Fibroblast of lung (primary cell): ENCODE measurements around the gene SLC17A9. TPM values are rescaled to one million over a fixed set of nuclear protein-coding genes. Genes with fewer than 3 reads are reported as not detected.

Experiments used
- DNase-seq, 2 donors: peaks; one replicate each; pipeline versions ENCODE4 v3.0.0 to v3.0.0-alpha.2; 2010; ENCODE audit warnings: low read depth in 2 of 2
- H2AFZ ChIP-seq: 2 replicates; pipeline ENCODE4 v1.5.1; 2012; ENCODE audit warnings: low read length, control low read depth, inconsistent platforms
- H3K27ac ChIP-seq: 2 replicates; pipeline ENCODE4 v1.5.1; 2011; ENCODE audit warnings: low read length, control low read depth; ENCODE audit not compliant: insufficient read depth
- H3K27me3 ChIP-seq: 2 replicates; pipeline ENCODE4 v1.5.1; 2011; ENCODE audit warnings: mild to moderate bottlenecking, low read length; ENCODE audit not compliant: control insufficient read depth, insufficient read depth
- H3K36me3 ChIP-seq: 2 replicates; pipeline ENCODE4 v1.5.1; 2011; ENCODE audit warnings: low read length; ENCODE audit not compliant: control insufficient read depth, insufficient read depth
- H3K4me1 ChIP-seq: 2 replicates; pipeline ENCODE4 v1.5.1; 2011; ENCODE audit warnings: low read length; ENCODE audit not compliant: control insufficient read depth, insufficient read depth; ENCODE audit errors: extremely low read depth
- H3K4me2 ChIP-seq: 2 replicates; pipeline ENCODE4 v1.5.1; 2011; ENCODE audit warnings: low read length, control low read depth; ENCODE audit not compliant: insufficient read depth; ENCODE audit errors: extremely low read depth
- H3K4me3 ChIP-seq, 4 experiments: fragments of 200-600 bp in 1 of 4; sonication (generic) in 1 of 4; replicated peaks in 1 of 4; 2 replicates each; pipeline ENCODE4 v1.5.1; 2011 to 2016; ENCODE audit warnings: low read length in 4 of 4, low read depth in 3 of 4, mild to moderate bottlenecking in 3 of 4, control low read depth in 2 of 4, inconsistent platforms in 1 of 4, mixed read lengths in 1 of 4; ENCODE audit not compliant: insufficient read depth in 1 of 4; ENCODE audit errors: control extremely low read depth in 1 of 4
- H3K79me2 ChIP-seq: 2 replicates; pipeline ENCODE4 v1.5.1; 2012; ENCODE audit warnings: mild to moderate bottlenecking, low read length, inconsistent platforms; ENCODE audit not compliant: control insufficient read depth, insufficient read depth
- H3K9ac ChIP-seq: 2 replicates; pipeline ENCODE4 v1.5.1; 2011; ENCODE audit warnings: mild to moderate bottlenecking, low read length, control low read depth; ENCODE audit not compliant: insufficient read depth
- H3K9me3 ChIP-seq: 2 replicates; pipeline ENCODE4 v1.5.1; 2012; ENCODE audit warnings: low read depth, low read length; ENCODE audit not compliant: control insufficient read depth, insufficient read depth
- H4K20me1 ChIP-seq: 2 replicates; pipeline ENCODE4 v1.5.1; 2011; ENCODE audit warnings: low read length; ENCODE audit not compliant: control insufficient read depth, insufficient read depth; ENCODE audit errors: extremely low read depth
- EZH2 ChIP-seq: IDR thresholded peaks from 2 replicates; pipeline ENCODE4 v1.5.1; 2012; ENCODE audit warnings: low read length, control low read depth, mild to moderate bottlenecking; ENCODE audit errors: missing control alignments
- polyA plus RNA-seq, 2 donors: library from polyadenylated mRNA; depleted of rRNA in 1 of 2; stranded (reverse) in 1 of 2; unstranded in 1 of 2; fragments of >200 nt; gene quantifications; 2 replicates each; pipeline ENCODE4 v1.2.1, GENCODE V29; 2011 to 2012; ENCODE audit warnings: missing spikeins in 1 of 2
- total RNA-seq: library from RNA; depleted of rRNA; stranded (reverse); fragments of >200 nt; gene quantifications from 2 replicates; pipeline ENCODE4 v1.2.1, GENCODE V29; 2014
- TF ChIP-seq, protein P1 (sequence below), 2 donors: IDR thresholded peaks in 1 of 2; conservative IDR thresholded peaks in 1 of 2; 1 replicate in 1 of 2; 2 replicates in 1 of 2; pipeline ENCODE4 v1.5.1; 2011 to 2012; ENCODE audit warnings: low read length in 2 of 2, control low read depth in 1 of 2, inconsistent platforms in 1 of 2, low read depth in 1 of 2, mild to moderate bottlenecking in 1 of 2

SLC17A9 gene
- total and polyA plus RNA-seq, 2 donors (not counting 1 experiment from before 2014, with no cell fraction given): 6.4 to 6.8 TPM

DNA sequence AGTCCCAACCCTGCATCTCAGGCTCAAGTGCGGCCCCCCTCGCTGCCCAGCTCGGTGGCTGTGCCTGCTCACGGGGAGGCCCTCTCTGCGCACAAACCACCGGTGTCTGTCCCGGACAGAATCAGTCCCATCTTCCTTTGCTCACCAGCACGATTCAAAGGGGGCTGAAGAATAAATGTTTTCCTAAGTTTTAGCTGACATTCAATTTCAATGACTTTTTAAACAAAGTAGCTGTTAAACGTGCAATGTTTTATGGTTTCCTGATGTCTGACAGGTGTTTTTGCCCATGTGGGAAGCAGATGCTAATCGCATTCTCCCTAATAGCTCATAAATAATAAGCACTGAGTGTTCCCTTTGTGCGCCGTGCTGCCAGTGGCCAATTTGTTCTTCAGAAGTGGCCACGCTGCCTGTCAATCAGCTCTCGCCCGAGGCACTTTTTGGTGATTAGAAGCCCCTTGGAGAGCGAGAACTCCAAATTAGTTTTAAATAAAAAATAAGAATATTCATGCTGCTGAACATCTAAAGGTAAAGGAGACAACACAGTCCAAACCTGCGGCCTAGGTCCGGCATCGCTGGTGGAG is 28.0 kb downstream of the SLC17A9 start:
- H3K36me3 ChIP-seq: no peaks in the 10 kb centered on the region

DNA sequence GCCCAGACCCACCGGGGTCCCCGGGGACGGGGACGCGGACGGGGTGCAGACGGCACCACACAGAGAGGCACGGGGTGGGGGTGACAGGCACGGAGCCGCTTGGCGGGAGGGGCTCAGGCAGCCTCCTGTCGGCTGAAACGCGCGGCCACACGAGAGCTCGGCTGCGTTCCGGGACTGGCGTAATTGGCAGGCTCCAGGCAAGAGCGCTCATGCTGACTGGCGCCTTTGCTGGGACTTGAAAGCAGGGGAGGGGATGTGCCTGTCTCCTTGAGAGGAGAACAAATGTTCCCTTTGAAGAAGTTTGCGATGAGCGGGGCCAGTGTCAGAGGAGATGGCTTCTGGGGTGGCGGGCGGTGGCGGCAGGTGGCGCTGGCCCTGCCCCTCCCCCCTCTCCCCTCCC is 28.5 kb downstream of the SLC17A9 start:
- H4K20me1 ChIP-seq: no peaks in the 10 kb centered on the region
- DNase-seq: no peak
- no peak overlapping the region for H3K9ac ChIP-seq
- peaks cover 23% of the 10 kb centered on the region for H3K27me3 ChIP-seq
- H3K27ac ChIP-seq: no peak overlapping the region
- H3K4me2 ChIP-seq: no peak overlapping the region
- H3K9me3 ChIP-seq: no peaks in the 10 kb centered on the region
- H3K4me1 ChIP-seq: no peaks in the 10 kb centered on the region
- no peak overlapping the region for H3K4me3 ChIP-seq
- H3K36me3 ChIP-seq: no peaks in the 10 kb centered on the region
- H2AFZ ChIP-seq: no peak overlapping the region
- H3K79me2 ChIP-seq: no peaks in the 10 kb centered on the region
- TF ChIP-seq EZH2: no peak
- TF ChIP-seq, protein P1, sequence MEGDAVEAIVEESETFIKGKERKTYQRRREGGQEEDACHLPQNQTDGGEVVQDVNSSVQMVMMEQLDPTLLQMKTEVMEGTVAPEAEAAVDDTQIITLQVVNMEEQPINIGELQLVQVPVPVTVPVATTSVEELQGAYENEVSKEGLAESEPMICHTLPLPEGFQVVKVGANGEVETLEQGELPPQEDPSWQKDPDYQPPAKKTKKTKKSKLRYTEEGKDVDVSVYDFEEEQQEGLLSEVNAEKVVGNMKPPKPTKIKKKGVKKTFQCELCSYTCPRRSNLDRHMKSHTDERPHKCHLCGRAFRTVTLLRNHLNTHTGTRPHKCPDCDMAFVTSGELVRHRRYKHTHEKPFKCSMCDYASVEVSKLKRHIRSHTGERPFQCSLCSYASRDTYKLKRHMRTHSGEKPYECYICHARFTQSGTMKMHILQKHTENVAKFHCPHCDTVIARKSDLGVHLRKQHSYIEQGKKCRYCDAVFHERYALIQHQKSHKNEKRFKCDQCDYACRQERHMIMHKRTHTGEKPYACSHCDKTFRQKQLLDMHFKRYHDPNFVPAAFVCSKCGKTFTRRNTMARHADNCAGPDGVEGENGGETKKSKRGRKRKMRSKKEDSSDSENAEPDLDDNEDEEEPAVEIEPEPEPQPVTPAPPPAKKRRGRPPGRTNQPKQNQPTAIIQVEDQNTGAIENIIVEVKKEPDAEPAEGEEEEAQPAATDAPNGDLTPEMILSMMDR (conservative IDR thresholded peaks at IDR 0.05 in 1 of 2, IDR thresholded peaks at IDR 0.05 in 1 of 2; ENCODE audit: low read depth in 1 of 2, low read length in 2 of 2): no peak

More for the DNA sequence above, 28.0 kb downstream of the SLC17A9 start:
- TF ChIP-seq EZH2: peak; percentile 28
- TF ChIP-seq, protein P1 (conservative IDR thresholded peaks at IDR 0.05 in 1 of 2, IDR thresholded peaks at IDR 0.05 in 1 of 2; ENCODE audit: low read depth in 1 of 2, low read length in 2 of 2): no peak
- Histone ChIP-seq H3K4me3 (no peak overlapping the region), H3K4me1 (no peaks in the 10 kb centered on the region), H3K79me2 (no peaks in the 10 kb centered on the region), H3K27ac (no peak overlapping the region), H4K20me1 (no peaks in the 10 kb centered on the region), H3K27me3 (peaks cover 23% of the 10 kb centered on the region), H3K4me2 (no peak overlapping the region), H3K9ac (no peak overlapping the region), H3K9me3 (no peaks in the 10 kb centered on the region), H2AFZ (no peak overlapping the region)
- no peak for DNase-seq

DNA sequence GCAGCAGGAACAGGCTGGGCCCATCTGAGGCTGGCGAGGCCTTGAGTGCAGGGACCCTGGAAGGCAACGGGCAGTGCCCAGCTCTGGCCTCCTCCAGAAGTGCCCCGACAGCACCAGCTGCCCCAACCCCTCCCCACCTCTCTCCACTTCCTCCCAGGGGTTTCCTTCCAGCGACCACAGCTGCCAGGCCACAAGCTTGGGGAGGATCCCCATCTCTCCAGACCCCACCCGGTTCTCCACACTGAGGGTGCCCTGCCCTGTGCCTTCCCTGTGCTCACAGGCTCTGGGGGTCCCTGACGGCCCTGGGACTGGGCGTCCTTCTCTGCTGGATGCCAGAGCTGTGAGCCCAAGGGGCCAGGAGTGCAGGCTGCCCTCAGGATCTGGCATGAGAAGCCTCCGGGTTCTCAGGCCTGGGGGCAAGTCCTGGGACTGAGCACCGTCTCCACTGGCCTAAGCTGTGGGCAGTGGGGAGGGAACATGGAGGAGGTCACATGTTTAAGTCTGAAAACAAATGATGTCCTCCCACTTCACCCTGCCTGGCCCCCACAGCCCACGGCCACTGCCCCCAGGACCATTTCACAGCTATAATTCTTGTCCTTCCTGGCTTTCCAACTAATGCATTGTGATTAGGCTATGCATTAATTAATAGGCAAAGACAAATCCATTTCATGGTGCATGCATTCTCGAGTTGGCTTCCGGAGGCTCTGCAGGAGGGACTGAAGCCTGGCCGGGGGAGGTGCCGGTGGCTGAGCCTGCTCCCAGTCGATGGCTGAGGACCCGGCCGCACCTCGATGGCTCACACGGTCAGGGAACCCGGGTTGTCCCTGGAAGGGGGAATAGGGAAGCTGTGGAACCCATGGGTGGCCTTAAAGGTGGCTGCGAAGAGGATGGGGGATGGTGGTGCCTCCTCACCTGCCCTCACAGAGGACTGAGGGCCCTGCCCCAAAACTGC is 29.9 kb downstream of the SLC17A9 start:
- TF ChIP-seq, protein P1 (conservative IDR thresholded peaks at IDR 0.05 in 1 of 2, IDR thresholded peaks at IDR 0.05 in 1 of 2; ENCODE audit: low read depth in 1 of 2, low read length in 2 of 2): no peak
- TF ChIP-seq EZH2: no peak
- no peaks in the 10 kb centered on the region for H3K36me3 ChIP-seq
- no peak for DNase-seq
- no peak overlapping the region for H3K9ac ChIP-seq
- H3K4me2 ChIP-seq: no peak overlapping the region
- H2AFZ ChIP-seq: no peak overlapping the region
- H3K79me2 ChIP-seq: no peaks in the 10 kb centered on the region
- H4K20me1 ChIP-seq: no peaks in the 10 kb centered on the region
- no peaks in the 10 kb centered on the region for H3K4me1 ChIP-seq
- peaks cover 23% of the 10 kb centered on the region for H3K27me3 ChIP-seq
- H3K9me3 ChIP-seq: no peaks in the 10 kb centered on the region
- no peak overlapping the region for H3K4me3 ChIP-seq
- H3K27ac ChIP-seq: no peak overlapping the region
